Mucosa of descending colon (tissue), 3 donors: Measurements from ENCODE around the gene DGKE. TPM values are rescaled to one million over a fixed set of nuclear protein-coding genes. Genes with fewer than 3 reads are reported as not detected.

Experiments
- ATAC-seq: fragments of 200-7000 bp; cut with Tn5 transposase; one replicate; pipeline ENCODE4 v1.9.1; 2020; ENCODE audit warnings: mild to moderate bottlenecking, moderate library complexity
- DNase-seq, 3 donors: peaks; one replicate each; pipeline ENCODE4 v3.0.0-alpha.2; 2020
- H3K36me3 ChIP-seq: fragments of 200-600 bp; one replicate; pipeline ENCODE4 v1.8.0; 2021; ENCODE audit warnings: low read depth, mild to moderate bottlenecking
- H3K4me1 ChIP-seq: fragments of 200-600 bp; one replicate; pipeline ENCODE4 v1.8.0; 2021; ENCODE audit warnings: low read depth, mild to moderate bottlenecking
- H3K4me3 ChIP-seq: fragments of 200-600 bp; one replicate; pipeline ENCODE4 v1.8.0; 2021; ENCODE audit warnings: mild to moderate bottlenecking
- H3K9me3 ChIP-seq: fragments of 200-600 bp; one replicate; pipeline ENCODE4 v1.8.0; 2021; ENCODE audit warnings: mild to moderate bottlenecking
- intact Hi-C, 2 donors: fragments of 100-400 bp; cut with DNase I in 1 of 2; cut with micrococcal nuclease in 1 of 2; formaldehyde crosslinking; loops; one replicate each; pipeline versions ENCODE4 v1.11.0 to v1.11.1; 2022; cut with DNase I, micrococcal nuclease
- total RNA-seq, 3 donors: library from RNA; stranded (reverse); fragmentation: NEBNext Ultra II Directional in 2 of 3; extraction: Animal tissue kit (Norgen Biotek cat#: 25700) in 2 of 3; gene quantifications; one replicate each; pipeline versions ENCODE4 v1.2.1 to v1.2.4, GENCODE V29; 2021 to 2023
- TF ChIP-seq, protein P1 (sequence below): fragments of 200-600 bp; IDR thresholded peaks from one replicate; pipeline ENCODE4 v1.8.0; 2022; ENCODE audit warnings: antibody characterized with exemption, mild to moderate bottlenecking
- donor health status: DM: no; HTN: no; CAD: no; lungs with moderate emphysema.
- donor health status: DM: no; HTN: no; CAD: no.
- donor health status: DM: no; HTN: yes; CAD: no.

Gene DGKE
- total RNA-seq, 3 donors from 2014 or later, result 5.8 to 22.2 (median 9.8) TPM

DNA sequence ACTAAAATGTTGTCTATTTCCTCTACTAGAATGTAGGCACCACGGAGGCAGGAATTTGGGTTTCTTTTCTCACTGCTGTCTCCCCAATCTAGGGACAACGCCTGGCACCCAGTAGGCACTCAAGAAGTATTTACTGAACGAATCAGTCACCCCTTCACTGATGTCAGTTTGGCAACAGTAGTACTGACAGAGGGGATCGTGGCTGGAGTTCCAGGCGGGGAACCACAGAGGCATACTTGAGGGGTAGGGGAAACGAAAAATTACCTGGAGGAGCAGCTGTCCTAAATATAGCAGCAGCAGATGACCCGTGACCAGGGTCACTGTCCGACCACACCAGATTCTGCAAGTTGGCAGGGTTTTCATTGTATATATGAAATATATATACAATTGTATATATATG lies 46.6 kb downstream of the DGKE start:
- Histone ChIP-seq H3K9me3 (no peaks in the 10 kb centered on the region), H3K36me3 (no peaks in the 10 kb centered on the region), H3K4me3 (no peak overlapping the region), H3K4me1 (peaks cover 13% of the 10 kb centered on the region)
- DNase-seq (no peak), ATAC-seq (no peak)
- TF ChIP-seq, protein P1, sequence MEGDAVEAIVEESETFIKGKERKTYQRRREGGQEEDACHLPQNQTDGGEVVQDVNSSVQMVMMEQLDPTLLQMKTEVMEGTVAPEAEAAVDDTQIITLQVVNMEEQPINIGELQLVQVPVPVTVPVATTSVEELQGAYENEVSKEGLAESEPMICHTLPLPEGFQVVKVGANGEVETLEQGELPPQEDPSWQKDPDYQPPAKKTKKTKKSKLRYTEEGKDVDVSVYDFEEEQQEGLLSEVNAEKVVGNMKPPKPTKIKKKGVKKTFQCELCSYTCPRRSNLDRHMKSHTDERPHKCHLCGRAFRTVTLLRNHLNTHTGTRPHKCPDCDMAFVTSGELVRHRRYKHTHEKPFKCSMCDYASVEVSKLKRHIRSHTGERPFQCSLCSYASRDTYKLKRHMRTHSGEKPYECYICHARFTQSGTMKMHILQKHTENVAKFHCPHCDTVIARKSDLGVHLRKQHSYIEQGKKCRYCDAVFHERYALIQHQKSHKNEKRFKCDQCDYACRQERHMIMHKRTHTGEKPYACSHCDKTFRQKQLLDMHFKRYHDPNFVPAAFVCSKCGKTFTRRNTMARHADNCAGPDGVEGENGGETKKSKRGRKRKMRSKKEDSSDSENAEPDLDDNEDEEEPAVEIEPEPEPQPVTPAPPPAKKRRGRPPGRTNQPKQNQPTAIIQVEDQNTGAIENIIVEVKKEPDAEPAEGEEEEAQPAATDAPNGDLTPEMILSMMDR, result no peak
- intact Hi-C loops, result no loop called here

DNA sequence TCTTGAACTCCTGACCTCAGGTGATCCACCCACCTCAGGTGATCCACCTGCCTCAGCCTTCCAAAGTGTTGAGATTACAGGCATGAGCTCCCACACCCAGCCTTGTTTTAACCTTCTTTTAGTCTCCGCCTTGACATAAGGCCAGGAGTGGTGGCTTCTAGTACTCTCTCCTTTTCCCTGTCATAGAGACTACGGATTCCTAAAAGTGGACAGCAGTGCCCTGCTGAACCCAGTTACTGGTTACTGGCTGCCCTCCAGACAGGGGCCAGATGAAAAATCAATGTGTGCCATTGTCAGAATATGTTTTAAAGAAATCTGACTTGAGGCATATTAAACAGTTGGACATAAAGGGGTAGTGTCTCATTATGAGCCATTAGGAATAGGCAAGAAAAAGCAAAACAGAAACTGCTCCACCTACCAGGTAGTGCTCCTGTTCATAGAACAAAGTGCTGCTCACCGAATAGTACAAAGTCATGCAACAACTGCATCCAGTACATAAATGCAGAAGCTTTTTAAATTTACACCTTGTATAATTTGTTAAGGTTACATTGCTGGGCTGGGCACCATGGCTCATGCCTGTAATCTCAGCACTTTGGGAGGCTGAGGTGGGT lies 47.8 kb downstream of the DGKE start:
- Histone ChIP-seq H3K4me3 (no peak overlapping the region), H3K36me3 (no peaks in the 10 kb centered on the region), H3K9me3 (no peaks in the 10 kb centered on the region), H3K4me1 (peaks cover 20% of the 10 kb centered on the region)
- TF ChIP-seq, protein P1, result no peak
- intact Hi-C loops, result no loop called here
- DNase-seq (no peak), ATAC-seq (no peak)

DNA sequence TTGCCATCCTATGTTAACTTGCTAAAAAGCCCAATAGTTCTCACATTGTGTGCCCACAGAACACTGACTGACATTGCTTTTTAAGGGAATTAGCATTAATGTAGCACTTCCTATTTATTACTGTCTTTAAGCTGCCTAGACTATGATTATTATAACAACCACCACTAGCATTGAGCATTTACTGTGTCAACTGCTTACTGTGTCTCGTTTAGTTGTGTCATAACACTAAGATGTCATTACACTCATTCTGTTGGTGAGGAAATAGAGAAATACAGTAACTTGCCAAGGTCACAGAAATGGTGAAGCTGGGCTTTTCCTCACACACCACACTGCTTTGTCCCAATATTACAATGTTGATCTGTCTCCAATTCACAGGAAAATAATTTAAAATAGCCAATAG lies 49.7 kb downstream of the DGKE start:
- Histone ChIP-seq H3K4me1 (peaks cover 26% of the 10 kb centered on the region), H3K36me3 (no peaks in the 10 kb centered on the region), H3K9me3 (peaks cover 8% of the 10 kb centered on the region), H3K4me3 (no peak overlapping the region)
- intact Hi-C loops, result no loop called here
- ATAC-seq (no peak), DNase-seq (no peak)
- TF ChIP-seq, protein P1, result no peak

DNA sequence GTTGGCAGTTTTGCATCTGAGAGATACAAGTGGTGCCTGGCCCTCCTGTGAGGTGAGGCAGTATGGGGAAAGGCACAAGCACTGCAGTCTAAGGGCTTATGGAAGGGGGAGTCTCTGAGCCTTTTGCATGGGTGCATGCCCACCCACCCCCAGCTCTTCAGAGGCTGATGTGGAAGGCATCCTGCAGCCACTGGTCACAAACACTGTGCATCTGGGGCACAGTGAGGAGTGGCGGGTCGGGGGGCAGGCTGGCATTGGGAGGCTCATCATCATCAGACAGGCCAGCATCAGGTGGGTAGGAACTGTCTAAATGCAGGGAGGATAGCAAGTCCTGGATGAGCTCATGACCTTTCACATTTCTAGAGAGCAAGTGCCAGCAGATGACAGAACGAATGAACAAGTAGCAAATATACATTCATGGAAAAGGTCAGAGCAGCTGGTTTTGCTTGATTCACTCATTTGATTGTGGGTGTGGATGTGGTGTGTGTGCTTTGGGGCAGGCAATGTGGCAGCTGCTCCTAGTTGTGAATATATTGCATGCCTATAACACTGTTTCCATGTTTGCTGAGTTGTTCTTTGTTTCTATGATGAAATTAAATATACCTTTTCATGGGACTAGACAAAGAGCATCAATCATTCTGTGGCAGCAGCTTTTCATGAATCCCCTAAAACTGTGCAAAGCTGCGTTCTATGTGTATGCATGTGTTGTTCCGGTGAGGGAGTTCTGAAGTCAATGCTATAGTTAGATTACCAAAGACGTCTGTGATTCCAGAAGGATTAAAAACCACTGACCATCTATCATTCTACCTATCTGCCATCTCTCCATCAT lies 50.7 kb downstream of the DGKE start:
- peaks cover 26% of the 10 kb centered on the region for H3K4me1 ChIP-seq
- H3K4me3 ChIP-seq, result no peak overlapping the region
- ATAC-seq, result peak; percentile 69
- TF ChIP-seq, protein P1, result no peak
- DNase-seq, result peak in 2 of 3 donors; percentile 45 to 65
- intact Hi-C loops, result no loop called here
- peaks cover 8% of the 10 kb centered on the region for H3K9me3 ChIP-seq
- no peaks in the 10 kb centered on the region for H3K36me3 ChIP-seq

DNA sequence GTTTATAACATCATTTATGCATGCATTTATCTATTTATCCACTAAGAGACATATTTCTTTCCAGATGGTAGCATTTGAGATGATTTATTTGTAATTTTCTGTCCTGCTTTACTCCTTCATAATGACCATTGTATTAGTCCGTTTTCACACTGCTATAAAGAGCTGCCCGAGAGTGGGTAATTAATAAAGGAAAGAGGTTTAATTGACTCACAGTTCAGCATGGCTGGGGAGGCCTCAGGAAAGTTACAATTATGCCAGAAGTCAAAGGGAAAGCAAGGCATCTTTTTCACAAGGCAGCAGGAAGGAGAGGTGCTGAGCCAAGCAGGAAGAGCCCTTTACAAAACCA lies 51.3 kb downstream of the DGKE start:
- no peak overlapping the region for H3K4me3 ChIP-seq
- intact Hi-C loops, result no loop called here
- no peak for ATAC-seq
- TF ChIP-seq, protein P1, result no peak
- H3K36me3 ChIP-seq, result no peaks in the 10 kb centered on the region
- peaks cover 8% of the 10 kb centered on the region for H3K9me3 ChIP-seq
- no peak for DNase-seq
- H3K4me1 ChIP-seq, result peaks cover 26% of the 10 kb centered on the region
